ENCODE measurements around the gene DDX43. TPM values are rescaled to one million over a fixed set of nuclear protein-coding genes. Genes with fewer than 3 reads are reported as not detected.
"Not testable (repeated sequence)": the region's sequence is repeated elsewhere in the genome, so short reads cannot be mapped to it uniquely, and the experiment has no call there.

DDX43 gene
- total RNA-seq, 1 donor from 2014 or later, result not detected

GRCh38 chr6:73377225-73377624, 17.4 kb upstream of the DDX43 start:
- TF ChIP-seq, protein P1, sequence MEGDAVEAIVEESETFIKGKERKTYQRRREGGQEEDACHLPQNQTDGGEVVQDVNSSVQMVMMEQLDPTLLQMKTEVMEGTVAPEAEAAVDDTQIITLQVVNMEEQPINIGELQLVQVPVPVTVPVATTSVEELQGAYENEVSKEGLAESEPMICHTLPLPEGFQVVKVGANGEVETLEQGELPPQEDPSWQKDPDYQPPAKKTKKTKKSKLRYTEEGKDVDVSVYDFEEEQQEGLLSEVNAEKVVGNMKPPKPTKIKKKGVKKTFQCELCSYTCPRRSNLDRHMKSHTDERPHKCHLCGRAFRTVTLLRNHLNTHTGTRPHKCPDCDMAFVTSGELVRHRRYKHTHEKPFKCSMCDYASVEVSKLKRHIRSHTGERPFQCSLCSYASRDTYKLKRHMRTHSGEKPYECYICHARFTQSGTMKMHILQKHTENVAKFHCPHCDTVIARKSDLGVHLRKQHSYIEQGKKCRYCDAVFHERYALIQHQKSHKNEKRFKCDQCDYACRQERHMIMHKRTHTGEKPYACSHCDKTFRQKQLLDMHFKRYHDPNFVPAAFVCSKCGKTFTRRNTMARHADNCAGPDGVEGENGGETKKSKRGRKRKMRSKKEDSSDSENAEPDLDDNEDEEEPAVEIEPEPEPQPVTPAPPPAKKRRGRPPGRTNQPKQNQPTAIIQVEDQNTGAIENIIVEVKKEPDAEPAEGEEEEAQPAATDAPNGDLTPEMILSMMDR (conservative IDR thresholded peaks at IDR 0.05), result no peak
- Mint-ChIP-seq H3K4me3 (no peak overlapping the region), H3K4me1 (ENCODE audit: unreplicated experiment) (no peaks in the 10 kb centered on the region), H3K36me3 (no peaks in the 10 kb centered on the region), H3K27me3 (no peaks in the 10 kb centered on the region), H3K27ac (no peak overlapping the region), H3K9me3 (no peaks in the 10 kb centered on the region)
- no peak for DNase-seq (ENCODE audit: extremely low spot score, unreplicated experiment)

- H3K36me3 Mint-ChIP-seq; DNase-seq (ENCODE audit: extremely low spot score, unreplicated experiment); H3K4me3 Mint-ChIP-seq; H3K9me3 Mint-ChIP-seq; H3K4me1 Mint-ChIP-seq (ENCODE audit: unreplicated experiment); H3K27me3 Mint-ChIP-seq; H3K27ac Mint-ChIP-seq: not testable (repeated sequence)
Observed at GRCh38 chr6:73381531-73381930, 13.1 kb upstream of the DDX43 start.

- Mint-ChIP-seq H3K27ac (no peak overlapping the region), H3K4me1 (ENCODE audit: unreplicated experiment) (no peaks in the 10 kb centered on the region), H3K9me3 (no peaks in the 10 kb centered on the region)
Observed at GRCh38 chr6:73382462-73383113, 12.0 kb upstream of the DDX43 start.

GRCh38 chr6:73388433-73388799, 6.2 kb upstream of the DDX43 start:
- no peaks in the 10 kb centered on the region for H3K9me3 Mint-ChIP-seq
- TF ChIP-seq, protein P1 (conservative IDR thresholded peaks at IDR 0.05), result no peak
- H3K4me1 Mint-ChIP-seq (ENCODE audit: unreplicated experiment), result no peaks in the 10 kb centered on the region
- no peak overlapping the region for H3K27ac Mint-ChIP-seq
- peaks cover 13% of the 10 kb centered on the region for H3K27me3 Mint-ChIP-seq
- no peaks in the 10 kb centered on the region for H3K36me3 Mint-ChIP-seq
- H3K4me3 Mint-ChIP-seq, result peak overlapping the region; percentile 82
- DNase-seq (ENCODE audit: extremely low spot score, unreplicated experiment), result no peak

More at GRCh38 chr6:73382462-73383113, 12.0 kb upstream of the DDX43 start:
- TF ChIP-seq, protein P1 (conservative IDR thresholded peaks at IDR 0.05), result no peak
- no peak for DNase-seq (ENCODE audit: extremely low spot score, unreplicated experiment)
- no peaks in the 10 kb centered on the region for H3K36me3 Mint-ChIP-seq
- H3K27me3 Mint-ChIP-seq, result no peaks in the 10 kb centered on the region
- H3K4me3 Mint-ChIP-seq, result no peak overlapping the region

- Mint-ChIP-seq H3K4me3 (peak overlapping the region; percentile 82), H3K27ac (peak overlapping the region; percentile 34), H3K4me1 (ENCODE audit: unreplicated experiment) (no peaks in the 10 kb centered on the region), H3K9me3 (no peaks in the 10 kb centered on the region), H3K36me3 (no peaks in the 10 kb centered on the region), H3K27me3 (peaks cover 13% of the 10 kb centered on the region)
- TF ChIP-seq, protein P1 (conservative IDR thresholded peaks at IDR 0.05), result peak; percentile 75
- DNase-seq (ENCODE audit: extremely low spot score, unreplicated experiment), result no peak
Observed at GRCh38 chr6:73388800-73389512, 5.7 kb upstream of the DDX43 start.

GRCh38 chr6:73389854-73390253, 4.8 kb upstream of the DDX43 start:
- no peaks in the 10 kb centered on the region for H3K4me1 Mint-ChIP-seq (ENCODE audit: unreplicated experiment)
- H3K4me3 Mint-ChIP-seq, result no peak overlapping the region
- H3K36me3 Mint-ChIP-seq, result no peaks in the 10 kb centered on the region
- DNase-seq (ENCODE audit: extremely low spot score, unreplicated experiment), result no peak
- no peaks in the 10 kb centered on the region for H3K9me3 Mint-ChIP-seq
- H3K27ac Mint-ChIP-seq, result no peak overlapping the region
- TF ChIP-seq, protein P1 (conservative IDR thresholded peaks at IDR 0.05), result no peak
- peaks cover 13% of the 10 kb centered on the region for H3K27me3 Mint-ChIP-seq
